GM19240 (cell line): ENCODE measurements around the gene BARX1.
"Not testable (repeated sequence)": the region's sequence is repeated elsewhere in the genome, so short reads cannot be mapped to it uniquely, and the experiment has no call there.

ENCODE experiments used
- DNase-seq: peaks from one replicate; pipeline ENCODE4 v3.0.0; 2011; ENCODE audit warnings: low spot score; ENCODE audit not compliant: insufficient read length

Gene BARX1

DNA sequence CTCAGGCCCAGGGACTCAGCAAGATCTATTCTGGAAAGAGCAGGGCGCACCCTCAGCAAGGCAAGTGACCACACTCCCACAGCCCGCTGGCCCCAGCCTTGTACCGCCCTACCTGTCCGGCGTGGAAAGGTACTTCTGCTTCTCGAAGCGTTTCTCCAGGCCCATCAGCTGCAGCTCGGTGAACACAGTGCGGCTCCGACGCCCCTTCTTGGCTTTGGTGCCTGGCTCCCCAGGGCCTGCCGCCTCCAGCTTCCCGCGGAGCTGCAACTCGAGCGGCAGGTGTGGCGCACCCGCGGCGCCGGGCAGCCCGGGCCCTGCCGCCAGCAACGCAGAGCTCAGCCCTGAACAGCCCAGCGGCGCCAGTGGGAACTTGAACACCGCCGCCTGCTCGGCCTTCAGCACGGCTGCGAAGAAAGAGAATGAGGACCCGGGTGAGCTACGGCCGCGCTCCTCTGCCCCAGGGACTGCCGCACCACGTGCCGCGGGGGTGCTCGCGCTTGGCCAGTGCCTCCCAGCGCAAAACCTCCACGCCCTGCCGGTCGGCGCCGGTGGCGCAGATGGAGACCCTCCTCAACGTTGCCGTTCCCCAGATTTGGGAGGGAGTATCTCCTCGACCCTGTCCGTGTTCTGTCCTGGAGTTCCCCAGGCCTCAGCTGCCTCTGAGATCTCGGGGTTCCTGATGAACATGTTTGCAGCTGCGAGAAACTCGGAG is 2.2 kb downstream of the BARX1 start:
- DNase-seq, result no peak

GRCh38 chr9:93952119-93952783 is 2.9 kb downstream of the BARX1 start:
- no peak for DNase-seq

GRCh38 chr9:93951655-93952118 is 3.5 kb downstream of the BARX1 start:
- DNase-seq, result no peak

GRCh38 chr9:93950619-93951601 is 4.2 kb downstream of the BARX1 start:
- no peak for DNase-seq

GRCh38 chr9:93949694-93950449 is 5.3 kb downstream of the BARX1 start:
- DNase-seq, result no peak

DNA sequence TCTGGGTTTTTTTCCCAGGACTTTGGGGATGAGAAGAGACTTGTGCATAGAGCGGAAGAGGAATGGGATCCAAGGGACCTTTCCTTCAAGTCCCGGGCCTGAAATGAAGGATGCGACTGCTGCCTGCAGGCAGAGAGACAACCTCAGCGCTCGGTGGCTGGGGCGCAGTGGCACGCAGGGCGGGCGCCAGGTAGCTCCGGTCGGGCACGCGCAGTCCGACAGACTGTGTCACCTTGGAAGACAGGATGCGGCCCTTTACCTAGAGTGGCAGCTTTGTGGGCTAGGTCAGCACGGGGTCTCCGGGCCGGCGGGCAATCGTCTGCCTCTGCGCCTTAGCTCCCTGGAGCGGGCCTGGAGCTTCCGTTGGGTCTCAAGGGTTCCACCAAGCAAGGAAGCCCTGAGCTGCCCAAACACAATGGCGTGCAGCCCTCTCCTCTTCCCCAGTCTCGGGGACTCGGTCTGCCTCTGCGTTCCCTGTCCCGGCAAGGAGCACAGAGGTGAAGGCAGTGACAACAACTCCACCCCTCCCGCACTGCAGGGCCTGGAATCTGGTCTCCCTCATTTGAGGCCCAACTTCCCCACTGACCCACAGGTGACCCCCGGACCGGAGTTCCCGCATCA is 6.0 kb downstream of the BARX1 start:
- DNase-seq, result no peak

GRCh38 chr9:93948441-93949072 is 6.6 kb downstream of the BARX1 start:
- no peak for DNase-seq

GRCh38 chr9:93947409-93948070 is 7.6 kb downstream of the BARX1 start:
- no peak for DNase-seq

DNA sequence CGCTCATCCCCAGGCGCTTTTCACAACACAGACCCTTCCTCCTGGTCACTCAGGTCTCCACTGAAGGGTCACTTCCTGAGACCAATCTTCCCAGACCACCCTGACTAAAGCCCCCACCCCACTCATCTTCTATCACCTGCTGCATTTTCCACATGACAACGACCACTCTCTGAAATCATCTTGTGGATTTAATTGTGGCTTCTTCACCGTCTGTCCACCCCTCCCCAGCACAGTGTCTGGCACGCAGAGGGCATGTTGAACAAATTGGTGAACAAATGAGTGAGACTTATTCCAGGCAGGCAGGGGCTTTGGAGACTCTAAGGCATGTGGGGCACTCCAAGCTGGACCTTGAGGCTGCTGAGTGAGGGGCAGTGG is 8.8 kb downstream of the BARX1 start:
- DNase-seq, result no peak

DNA sequence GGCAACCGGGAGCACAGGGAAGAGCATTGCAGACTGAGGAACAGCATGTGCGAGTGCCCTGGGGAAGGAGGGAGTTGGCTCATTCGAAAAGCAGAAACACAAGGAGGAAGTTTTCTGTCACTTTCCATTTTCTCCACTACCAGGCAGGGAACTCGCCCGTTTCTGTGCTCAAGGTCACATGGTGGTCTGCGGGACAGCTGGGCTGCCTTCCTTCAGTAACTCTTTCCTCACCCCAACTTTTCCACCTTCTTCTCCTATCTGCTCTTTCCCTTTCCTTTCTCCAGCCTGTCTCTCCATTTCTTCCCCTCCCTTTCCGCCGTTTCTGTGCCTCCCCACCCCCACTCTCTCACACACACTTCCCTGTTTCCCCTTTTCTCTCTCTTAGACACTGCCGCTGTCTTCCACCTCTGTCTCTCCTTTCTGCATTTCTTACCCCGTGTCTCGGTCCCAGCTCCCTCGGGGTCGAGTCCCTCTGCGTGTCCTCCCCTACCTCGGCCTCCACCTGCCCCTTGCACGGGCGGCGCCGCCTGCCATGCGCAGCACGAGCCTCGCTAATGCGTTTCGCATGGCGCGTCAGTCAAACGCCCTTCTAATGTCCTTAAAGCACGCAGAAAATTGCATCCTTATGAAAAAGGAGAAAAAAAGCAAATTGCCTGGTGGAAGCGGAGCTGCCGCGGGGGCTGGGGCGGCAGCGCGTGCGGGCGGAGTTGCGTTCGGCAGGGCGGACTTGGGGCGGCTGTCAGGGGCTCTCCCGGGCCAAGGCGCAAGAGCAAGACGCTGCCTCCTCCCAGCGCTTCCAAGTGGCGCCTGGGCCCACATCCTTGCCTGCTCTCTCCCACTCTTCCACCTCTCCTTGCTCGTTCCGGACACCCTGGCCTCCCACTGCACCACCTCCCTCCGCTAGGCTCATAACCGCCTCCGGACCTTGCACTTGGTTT is 9.5 kb downstream of the BARX1 start:
- DNase-seq, result no peak

GRCh38 chr9:93944011-93944410 is 11.1 kb downstream of the BARX1 start:
- no peak for DNase-seq

GRCh38 chr9:93942161-93942560 is 13.0 kb downstream of the BARX1 start:
- DNase-seq, result no peak

DNA sequence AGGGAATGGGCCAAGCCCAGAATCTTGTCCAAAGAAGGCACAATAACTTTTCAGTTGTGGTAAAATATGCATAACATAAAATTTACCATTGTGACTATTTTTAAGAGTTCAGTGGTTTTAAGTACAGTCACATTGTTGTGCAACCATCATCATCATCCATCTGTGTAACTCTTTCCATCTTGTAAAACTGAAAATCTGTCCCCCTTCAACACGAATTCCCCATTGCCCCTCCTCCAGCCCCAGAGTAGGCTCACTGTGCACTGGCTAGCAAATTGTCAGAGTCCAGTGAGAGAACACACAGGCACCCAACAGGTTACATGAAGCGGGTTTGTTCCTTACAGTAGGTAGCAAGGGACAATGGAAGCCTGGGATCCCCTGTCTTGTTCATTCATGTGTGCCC is 13.7 kb downstream of the BARX1 start:
- DNase-seq, result no peak

- no peak for DNase-seq
Measured at GRCh38 chr9:93940951-93941350, 14.2 kb downstream of the BARX1 start.

DNA sequence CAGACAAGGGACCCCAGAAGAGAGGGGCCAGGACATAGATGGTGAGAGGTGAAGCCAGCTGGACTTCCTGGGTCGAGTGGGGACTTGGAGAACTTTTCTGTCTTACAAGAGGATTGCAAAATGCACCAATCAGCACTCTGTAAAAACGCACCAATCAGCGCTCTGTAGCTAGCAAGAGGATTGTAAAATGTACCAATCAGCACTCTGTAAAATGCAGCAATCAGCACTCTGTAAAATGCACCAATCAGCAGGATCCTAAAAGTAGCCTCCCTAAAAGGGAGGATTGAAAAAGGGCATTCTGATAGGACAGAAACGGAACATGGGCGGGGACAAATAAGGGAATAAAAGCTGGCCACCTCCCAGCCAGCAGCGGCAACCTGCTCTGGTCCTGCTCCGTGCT is 15.6 kb downstream of the BARX1 start:
- not testable (repeated sequence) for DNase-seq

DNA sequence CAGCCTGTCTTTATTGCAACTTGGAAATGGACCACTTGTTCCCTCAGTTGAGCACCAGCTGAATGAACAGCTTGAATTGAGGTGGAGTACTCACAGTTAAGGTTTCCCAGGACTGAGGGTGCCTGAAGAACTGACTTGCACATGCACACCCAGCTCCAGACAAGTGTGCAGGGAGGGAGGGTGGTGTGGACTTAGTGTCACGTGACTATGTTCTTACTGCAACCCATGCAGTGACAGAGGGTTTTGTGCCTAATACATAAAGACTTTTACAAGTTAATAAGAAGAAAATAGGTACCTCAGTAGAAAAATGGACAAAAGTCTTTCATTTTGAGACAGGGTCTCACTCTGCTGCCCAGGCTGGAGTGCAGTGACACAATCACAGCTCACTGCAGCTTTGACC is 18.0 kb downstream of the BARX1 start:
- no peak for DNase-seq

- DNase-seq, result no peak
Measured at GRCh38 chr9:93931905-93932304, 23.2 kb downstream of the BARX1 start.

DNA sequence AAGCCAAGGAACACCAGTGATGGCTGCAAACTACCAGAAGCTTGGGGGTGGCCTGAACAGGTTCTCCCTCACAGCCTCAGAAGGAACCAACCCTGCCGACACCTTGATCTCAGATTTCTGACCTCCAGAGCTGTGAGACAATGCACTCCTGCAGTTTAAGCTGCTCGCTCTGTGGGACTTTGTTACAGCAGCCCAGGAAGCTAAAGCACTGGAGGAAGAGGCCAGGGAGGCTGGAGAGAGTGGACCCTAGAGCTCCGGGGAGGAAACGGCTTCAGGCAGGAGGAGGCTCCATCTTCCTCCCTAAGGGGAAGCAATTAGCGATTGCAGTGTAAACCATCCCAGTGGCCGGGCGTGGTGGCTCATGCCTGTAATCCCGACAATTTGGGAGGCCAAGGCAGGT is 25.1 kb downstream of the BARX1 start:
- no peak for DNase-seq

- no peak for DNase-seq
Measured at GRCh38 chr9:93929231-93929630, 25.9 kb downstream of the BARX1 start.
